Left cardiac atrium (tissue), 4 donors: ENCODE results near the gene ZDHHC12. TPM values are rescaled to one million over a fixed set of nuclear protein-coding genes. Genes with fewer than 3 reads are reported as not detected.
"Not testable (repeated sequence)": the region's sequence is repeated elsewhere in the genome, so short reads cannot be mapped to it uniquely, and the experiment has no call there.

Experiments
- ATAC-seq, 2 donors: fragments of 200-7000 bp; cut with Tn5 transposase; one replicate each; pipeline ENCODE4 v1.9.1; 2020; ENCODE audit warnings: mild to moderate bottlenecking in 2 of 2, moderate library complexity in 2 of 2
- DNase-seq: peaks from one replicate; pipeline ENCODE4 v3.0.0-alpha.2; 2020
- intact Hi-C, 2 donors: fragments of 100-400 bp; cut with DNase I; formaldehyde crosslinking; loops; one replicate each; pipeline versions ENCODE4 v1.14.1 to v1.15.1; 2022 to 2023
- total RNA-seq, 2 donors: library from RNA; stranded (reverse); fragmentation: NEBNext Ultra II Directional; extraction: Animal tissue kit (Norgen Biotek cat#: 25700); gene quantifications; one replicate each; pipeline ENCODE4 v1.2.1, GENCODE V29; 2021
- donor health status: DM: no; HTN: yes; CAD: no.
- donor health status: DM: no; HTN: yes; CAD: no; lungs with severe emphysema.
- donor health status: DM: yes; HTN: yes; CAD: no.
- donor health status: Dilated cardiomyopathy.

ZDHHC12 gene
- total RNA-seq, 2 donors from 2014 or later, result 8.3 to 13.8 TPM

DNA sequence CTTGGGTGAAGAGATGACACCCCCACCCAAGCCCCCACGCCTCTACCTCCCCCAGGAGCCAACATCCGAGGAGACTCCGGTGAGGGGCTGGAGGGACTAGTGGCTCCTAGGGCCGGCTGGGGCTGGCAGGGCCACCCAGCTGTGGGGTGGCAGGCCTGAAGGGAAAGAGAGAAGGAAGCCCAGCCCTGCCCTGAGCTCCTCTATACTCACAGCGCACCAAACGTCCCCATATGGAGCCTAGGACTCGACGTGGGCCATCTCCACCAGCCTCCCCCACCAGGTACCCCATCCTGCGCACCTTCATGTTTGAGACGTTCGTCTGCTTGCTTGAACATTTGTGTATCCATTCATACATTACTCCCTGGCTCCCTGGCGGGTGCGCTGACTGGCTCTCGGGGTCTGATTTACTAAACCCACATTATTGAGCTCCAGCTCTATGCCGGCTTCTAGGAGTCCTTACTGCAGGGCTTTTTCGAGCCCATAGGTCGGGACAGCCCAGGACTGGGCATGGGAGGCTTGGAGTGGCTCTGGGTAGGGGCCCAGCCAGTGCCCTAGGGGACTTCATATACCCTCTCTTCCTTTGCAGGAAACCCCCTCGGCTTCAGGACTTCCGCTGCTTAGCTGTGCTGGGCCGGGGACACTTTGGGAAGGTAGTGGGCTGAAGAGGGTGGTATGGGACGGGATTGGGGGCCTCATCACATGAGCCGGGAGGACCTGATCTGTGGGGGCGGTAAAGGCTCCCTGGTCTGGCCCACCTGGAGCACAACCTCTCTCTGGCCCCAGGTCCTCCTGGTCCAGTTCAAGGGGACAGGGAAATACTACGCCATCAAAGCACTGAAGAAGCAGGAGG lies 9.1 kb downstream of the ZDHHC12 start:
- ATAC-seq (no peak), DNase-seq (peak; percentile 12)

DNA sequence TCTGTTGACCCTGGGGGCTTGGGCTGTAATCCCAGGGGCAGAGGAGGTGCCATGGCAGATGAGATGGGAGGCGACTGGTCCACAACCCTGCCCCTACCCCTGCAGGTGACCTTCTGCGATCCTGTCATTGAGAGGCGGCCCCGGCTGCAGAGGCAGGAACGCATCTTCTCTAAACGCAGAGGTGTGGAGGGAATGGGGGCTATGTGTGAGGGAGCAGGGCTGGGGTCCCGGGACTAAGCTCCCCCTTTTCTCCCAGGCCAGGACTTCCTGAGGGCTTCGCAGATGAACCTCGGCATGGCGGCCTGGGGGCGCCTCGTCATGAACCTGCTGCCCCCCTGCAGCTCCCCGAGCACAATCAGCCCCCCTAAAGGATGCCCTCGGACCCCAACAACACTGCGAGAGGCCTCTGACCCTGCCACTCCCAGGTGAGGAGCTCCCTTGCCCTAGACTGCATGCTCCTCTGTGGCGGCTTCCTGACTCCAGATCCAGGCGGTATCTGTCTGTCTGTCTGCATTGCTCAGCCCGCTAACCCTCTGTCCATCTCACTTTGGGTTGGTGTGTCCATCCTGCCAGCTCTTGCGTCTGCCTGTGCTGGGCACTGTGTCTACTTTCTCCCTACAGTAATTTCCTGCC lies 9.9 kb downstream of the ZDHHC12 start:
- intact Hi-C loops, result no loop called here
- no peak for ATAC-seq
- DNase-seq, result peak; percentile 12

More for the DNA sequence above, 9.1 kb downstream of the ZDHHC12 start:
- intact Hi-C loops, result no loop called here

DNA sequence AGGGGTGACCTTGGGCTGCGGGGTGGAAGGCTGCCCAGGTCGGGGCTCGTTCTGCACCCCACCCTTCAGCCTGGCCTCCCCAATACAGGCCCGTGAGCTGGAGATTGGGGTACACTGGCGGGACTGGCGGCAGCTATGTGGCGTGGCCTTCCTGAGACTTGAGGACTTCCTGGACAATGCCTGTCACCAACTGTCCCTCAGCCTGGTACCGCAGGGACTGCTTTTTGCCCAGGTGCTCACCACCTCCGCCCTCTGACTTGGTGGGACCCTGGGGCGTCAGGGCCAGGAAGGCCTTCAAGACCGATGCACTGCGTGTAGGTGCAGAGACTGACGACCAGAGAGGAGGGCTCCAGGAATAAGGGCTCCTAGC lies 10.5 kb downstream of the ZDHHC12 start:
- intact Hi-C loops, result no loop called here
- ATAC-seq (no peak), DNase-seq (peak; percentile 10)

DNA sequence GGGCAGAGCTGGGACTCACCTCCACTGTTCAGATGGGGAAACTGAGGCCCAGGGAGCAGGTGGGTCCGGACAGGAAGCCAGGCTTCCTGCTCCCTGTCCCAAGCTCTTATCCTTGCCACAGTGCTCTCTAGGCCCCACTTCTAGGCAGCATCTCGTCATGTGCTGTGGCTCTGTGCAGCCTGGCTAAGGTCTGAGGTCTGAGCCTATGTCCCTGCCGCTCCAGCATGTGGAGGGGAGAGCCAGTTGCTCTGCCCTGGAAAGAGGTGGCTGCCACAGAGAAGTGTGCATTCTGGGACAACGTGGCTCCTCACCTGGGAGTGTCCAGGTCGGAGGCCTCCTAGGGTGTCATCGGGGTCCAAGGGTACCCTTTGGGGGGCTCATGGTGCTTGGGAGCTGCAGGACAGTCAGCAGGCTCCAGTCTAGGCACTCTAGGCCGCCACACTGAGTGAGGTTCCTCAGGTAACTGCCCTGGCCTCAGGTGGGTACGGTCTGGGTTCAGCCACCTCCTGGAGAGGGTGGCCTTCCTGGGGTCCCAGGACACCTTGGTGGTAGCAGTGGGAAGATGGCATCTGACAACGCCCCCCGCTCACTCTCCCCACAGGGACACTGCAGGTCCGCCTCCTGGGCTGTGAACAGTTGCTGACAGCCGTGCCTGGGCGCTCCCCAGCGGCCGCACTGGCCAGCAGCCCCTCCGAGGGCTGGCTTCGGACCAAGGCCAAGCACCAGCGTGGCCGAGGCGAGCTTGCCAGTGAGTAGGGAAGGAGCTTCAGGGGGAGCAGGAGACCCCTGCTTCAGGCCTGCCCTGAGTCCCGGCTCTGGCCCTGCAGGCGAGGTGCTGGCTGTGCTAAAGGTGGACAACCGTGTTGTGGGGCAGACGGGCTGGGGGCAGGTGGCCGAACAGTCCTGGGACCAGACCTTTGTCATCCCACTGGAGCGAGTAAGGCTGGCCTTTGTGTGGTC lies 11.2 kb downstream of the ZDHHC12 start:
- ATAC-seq (peak in 1 of 2 donors; percentile 12), DNase-seq (peak; percentile 3)
- intact Hi-C loops, result no loop called here

DNA sequence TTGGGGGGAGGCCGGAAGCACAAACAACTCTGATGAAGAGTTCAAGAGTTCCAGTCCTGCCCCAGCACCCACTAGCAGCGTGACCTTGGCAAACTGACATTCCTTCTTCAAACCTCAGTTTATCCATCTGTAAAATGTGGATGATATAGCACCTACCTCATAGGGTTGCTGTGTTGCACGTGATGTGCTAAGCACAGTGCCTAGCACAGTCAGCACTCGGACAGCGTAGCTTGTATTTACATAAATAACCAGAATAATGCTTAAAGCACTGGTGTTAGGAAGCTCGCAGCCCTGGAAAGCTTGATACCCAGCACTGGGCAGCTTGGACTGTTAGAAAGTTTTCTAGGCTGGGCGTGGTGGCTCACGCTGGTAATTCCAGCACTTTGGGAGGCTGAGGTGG lies 16.5 kb downstream of the ZDHHC12 start:
- DNase-seq (peak; percentile 1), ATAC-seq (no peak)
- intact Hi-C loops, result no loop called here

DNA sequence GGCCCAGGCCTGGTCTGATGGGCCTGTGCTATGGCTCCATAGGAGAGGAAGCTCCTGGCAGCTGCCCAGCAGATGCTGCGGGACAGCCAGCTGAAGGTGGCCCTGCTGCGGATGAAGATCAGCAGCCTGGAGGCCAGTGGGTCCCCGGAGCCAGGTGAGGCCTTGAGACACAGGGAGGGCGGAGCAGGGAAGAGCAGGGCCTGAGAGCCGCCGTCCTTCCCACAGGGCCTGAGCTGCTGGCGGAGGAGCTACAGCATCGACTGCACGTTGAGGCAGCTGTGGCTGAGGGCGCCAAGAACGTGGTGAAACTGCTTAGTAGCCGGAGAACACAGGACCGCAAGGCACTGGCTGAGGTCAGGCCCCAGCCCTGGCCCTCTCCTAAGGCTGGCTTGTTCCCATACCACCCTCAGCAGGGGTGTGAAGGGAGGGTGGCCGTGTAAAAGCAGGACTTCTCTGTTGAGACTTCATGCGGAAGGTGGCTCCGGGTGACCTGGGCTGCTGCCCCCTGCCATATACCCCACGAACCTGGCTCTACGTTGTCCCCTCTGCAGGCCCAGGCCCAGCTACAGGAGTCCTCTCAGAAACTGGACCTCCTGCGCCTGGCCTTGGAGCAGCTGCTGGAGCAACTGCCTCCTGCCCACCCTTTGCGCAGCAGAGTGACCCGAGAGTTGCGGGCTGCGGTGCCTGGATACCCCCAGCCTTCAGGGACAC lies 17.1 kb downstream of the ZDHHC12 start:
- DNase-seq, result peak; percentile 23
- intact Hi-C loops, result no loop called here
- no peak for ATAC-seq

DNA sequence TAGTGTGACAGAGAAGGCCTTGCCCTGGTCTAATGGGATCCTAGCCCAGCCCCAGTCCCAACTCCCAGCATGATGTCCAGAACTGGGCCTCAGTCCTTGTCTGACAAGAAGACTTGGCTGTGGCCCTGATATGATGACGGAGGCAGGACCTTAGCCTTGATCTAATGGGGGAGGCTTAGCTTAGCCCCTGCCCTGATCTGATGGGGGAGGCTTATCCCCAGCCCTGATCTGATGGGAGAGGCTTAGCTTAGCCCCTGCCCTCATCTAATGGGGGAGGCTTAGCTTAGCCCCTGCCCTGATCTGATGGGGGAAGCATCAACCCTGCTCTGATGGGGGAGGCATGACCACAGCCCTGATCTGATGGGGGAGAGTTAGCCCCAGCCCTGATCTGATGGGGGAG lies 17.9 kb downstream of the ZDHHC12 start:
- DNase-seq, result peak; percentile 8
- ATAC-seq, result no peak

DNA sequence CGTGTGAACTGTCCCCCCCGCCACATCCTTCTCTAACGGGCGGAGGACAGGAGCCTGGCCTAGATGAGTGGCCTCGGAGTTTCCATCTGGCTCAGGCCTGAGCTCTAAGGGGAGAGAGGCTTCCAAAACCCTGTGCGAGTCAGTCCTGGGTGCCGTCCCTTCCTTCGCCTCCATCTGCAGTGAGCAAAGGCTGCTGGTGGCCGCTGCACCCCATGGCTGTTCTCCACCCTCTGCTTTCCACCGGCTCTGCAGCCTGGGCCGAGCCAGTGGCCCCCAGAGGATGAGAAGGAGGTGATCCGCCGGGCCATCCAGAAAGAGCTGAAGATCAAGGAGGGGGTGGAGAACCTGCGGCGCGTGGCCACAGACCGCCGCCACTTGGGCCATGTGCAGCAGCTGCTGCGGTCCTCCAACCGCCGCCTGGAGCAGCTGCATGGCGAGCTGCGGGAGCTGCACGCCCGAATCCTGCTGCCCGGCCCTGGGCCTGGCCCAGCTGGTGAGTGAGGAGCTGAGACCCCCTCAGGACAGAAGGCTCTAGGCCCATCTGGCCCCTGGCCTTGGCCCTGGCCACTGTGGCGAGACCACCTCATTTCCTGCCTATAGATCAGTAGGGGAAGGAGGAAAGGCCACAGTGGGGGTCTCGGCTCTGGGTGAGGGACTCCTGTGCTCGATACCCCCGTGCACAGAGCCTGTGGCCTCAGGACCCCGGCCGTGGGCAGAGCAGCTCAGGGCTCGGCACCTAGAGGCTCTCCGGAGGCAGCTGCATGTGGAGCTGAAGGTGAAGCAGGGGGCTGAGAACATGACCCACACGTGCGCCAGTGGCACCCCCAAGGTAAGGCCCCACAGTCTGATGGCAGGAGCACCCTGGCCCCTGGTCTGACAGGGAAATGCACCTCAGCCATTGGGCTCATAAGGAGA lies 18.6 kb downstream of the ZDHHC12 start:
- peak; percentile 18 for DNase-seq
- intact Hi-C loops, result no loop called here
- no peak for ATAC-seq

More for the DNA sequence above, 17.9 kb downstream of the ZDHHC12 start:
- intact Hi-C loops, result no loop called here

DNA sequence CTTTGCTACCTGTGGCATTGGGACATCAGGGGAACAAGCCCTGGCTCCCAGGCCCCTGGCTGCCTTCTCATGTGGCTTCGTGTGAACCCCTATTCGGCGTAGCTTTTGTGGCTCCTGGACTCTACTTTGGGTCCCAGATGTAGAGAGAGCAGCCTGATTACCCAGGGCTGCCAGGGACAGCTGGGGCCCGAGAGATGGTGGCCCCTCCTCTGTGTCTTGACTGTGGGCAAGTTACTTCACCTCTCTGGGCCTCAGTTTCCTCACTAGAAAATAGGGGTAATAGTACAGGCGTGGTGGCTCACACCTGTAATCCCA lies 19.6 kb downstream of the ZDHHC12 start:
- DNase-seq, result no peak
- intact Hi-C loops, result no loop called here
- ATAC-seq, result no peak

DNA sequence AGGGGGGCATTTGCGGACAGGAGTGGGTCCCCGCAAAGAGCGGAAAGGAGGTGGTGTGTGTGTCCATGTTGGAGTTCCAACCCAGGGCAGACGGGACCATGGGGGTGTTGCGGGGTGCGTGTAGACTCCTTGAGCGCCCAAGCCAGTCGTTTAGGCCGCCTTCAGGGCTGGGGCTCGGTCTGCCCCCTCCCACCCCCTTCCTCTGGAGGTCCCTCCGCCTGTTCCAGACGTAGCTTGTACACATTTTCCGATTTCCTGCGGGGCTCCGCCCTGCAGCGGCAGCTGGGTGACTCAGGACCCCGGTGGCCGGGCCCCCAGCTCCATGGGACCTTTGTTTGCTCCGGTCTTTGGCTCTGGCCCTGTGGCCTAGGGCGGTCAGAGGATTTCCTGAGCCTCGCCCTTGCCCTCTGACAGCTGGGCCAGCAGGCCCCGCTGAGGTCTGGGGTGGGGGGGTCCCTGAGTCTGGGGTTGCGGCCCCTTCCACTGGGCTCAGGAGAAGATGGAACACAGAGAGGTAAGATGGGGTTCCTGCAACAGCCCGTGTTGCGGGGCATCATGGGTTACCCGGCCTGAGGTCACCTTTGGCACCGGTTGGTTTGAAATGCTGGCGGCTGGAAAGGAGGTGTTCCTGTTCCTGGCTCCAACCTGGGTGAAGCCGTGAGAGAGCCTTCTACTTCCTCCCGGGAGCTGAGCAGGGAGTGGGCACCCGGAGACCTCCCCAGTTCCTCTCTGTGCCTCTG lies 20.1 kb downstream of the ZDHHC12 start:
- ATAC-seq (peak; percentile 25 to 58), DNase-seq (peak; percentile 87)
- intact Hi-C loops, result no loop called here

DNA sequence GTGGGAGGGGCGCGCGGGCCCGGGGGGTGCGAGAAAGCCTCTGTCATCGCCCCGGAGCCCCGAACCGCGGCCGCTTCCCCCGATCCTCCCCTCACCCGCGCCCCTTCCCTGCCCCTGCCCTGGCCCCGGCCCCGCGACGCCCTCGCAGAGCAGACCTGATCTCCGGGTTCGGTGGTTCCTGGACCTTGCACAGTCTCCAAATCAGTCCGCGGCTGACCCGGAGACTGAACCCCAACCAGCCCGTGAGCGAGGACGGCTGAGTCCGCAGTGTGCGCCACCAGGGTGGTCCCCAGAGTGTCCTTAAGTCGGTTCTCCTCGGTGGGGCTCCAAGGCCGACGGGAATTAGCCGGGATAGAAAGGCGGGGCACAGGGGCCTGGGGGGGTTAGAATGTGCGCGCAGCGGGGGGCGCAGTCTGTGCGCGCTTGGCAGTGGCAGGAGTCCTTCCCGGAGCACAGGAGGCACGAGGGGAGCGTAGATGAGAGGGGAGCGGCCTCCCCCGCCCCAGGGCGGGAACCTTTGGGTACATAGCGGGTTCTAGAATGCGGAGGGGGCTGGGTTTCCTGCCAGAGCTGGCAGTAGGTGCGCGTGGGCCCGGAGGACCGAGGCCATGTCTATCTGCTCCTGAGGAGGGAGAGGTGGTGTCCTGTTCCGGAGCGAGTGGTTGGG lies 20.8 kb downstream of the ZDHHC12 start:
- intact Hi-C loops, result no loop called here
- ATAC-seq, result peak; percentile 27 to 40
- DNase-seq, result peak; percentile 79

DNA sequence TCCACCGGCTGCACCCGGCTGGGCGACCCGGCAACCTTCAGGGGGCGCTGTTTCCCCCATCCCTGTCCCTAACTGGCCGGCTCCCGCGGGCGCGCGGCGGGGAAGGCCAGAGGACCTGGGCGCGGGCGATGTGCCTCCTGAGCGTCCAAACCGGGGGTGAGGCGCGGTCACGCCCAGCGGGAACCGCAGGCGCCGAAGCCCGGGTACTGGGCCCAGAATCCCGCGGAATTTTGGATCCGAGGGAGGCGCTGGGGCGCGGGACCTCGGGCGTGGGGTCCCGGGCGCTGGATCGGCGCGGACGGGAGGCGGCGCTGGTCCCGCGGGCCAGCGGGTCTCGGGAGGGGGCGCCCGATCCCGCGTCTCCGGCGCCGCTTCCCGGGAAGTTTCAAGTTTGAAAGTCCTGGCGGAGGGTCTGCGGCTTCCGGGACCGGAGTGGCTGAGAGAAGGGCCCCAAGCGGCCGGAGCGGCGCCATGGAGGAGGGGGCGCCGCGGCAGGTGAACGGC lies 21.4 kb downstream of the ZDHHC12 start, which contains the start of gene PKN3:
PKN3 (plus strand) TSS at position 59 of the 504 bp plus-strand sequence; CDS start at position 472, 413 bp downstream.
- intact Hi-C loops, result no loop called here
- DNase-seq (peak; percentile 90), ATAC-seq (peak; percentile 87 to 90)

DNA sequence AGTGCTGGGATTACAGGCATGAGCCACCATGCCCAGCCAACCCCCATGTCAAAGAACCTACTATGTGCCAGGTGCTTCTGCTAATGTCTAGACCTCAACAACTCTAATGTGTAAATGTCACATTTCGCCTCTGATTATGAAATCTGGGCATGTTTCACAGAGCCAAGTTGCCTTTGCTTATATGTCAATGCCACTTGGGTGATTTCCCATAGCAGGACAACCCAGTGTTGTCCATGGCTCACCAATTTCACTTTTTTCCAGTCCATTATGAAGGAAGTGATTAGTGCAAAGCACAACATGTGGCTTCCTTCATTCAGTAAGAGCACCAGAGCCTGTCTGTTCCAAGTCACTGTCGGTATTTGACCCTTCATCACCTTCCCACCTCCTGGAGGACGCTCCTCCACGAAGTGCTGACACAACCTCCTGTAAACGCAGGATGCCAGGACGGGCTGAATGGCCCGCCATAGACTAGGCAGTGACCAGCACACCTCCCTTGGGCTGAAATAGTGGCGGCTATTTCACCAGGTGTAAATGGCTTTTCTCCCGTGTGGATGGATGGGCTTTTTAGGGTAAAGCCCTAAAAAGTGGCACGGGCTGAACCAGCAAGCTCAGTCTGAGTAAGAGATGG lies 22.6 kb downstream of the ZDHHC12 start:
- peak; percentile 10 for DNase-seq
- intact Hi-C loops, result no loop called here
- ATAC-seq, result no peak

DNA sequence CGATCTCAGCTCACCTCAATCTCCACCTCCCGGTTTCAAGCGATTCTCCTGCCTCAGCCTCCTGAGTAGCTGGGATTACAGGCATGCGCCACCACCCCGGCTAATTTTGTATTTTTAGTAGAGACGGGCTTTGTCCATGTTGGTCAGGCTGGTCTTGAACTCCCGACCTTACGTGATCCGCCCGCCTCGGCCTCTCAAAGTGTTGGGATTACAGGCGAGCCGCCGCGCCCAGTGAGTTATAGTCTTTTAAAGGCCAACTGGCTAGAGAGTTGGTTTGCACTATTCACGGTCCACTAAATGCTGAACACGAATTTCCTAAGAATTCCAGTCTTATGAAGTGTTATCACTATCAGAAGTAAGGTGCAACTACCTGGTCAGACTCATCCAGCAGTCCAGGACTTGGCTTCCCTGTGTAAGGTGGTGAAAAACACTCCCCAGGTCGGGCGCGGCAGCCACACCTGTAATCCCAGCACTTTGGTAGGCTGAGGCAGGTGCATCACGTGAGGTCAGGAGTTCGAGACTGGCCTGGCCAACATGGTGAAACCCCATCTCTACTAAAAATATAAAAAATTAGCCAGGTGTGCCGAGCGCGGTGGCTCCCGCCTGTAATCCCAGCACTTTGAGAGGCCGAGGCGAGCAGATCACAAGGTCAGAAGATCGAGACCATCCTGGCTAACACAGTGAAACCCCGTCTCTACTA lies 24.7 kb downstream of the ZDHHC12 start:
- intact Hi-C loops, ATAC-seq: not testable (repeated sequence)
- DNase-seq, result peak; percentile 7

DNA sequence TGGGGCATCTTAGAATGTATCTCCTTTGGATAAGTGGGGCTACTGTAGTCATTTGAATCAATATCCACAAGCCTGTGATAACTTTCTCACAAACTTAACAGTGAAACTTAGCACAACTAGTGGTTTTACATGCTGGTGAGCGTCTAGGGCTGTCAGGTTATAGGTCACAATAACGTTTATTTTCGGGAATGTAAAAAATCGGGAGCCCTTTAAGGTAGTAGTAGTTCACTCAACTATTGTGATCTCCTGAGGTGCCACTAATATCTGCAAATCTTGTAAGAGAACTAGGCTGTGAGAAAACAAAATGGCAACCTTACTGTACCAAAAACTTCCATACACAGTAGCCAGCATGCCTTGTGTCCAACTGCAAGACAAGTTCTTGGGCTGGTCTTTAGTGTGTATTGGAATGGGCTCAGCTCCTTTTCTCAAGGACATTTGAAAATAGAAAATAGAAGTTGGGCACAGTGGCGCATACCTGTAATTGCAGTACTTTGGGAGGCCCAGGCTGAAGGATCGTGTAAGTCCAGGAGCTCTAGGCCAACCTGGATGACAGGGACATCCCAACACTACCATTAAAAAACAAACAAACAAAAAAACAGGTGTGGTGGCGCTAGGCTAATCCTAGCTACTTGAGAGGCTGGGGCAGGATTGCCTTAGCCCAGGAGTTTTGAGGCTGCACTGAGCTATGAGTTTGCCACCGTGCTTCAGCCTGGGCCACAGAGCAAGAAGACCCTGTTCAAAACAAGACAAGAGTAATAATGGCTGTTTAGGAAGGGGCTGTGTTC lies 26.8 kb downstream of the ZDHHC12 start:
- no peak for DNase-seq
- intact Hi-C loops, result no loop called here
- no peak for ATAC-seq
